Naive thymus-derived CD8-positive, alpha-beta T cell (primary cell): ENCODE results near the gene PGPEP1. TPM values are rescaled to one million over a fixed set of nuclear protein-coding genes. Genes with fewer than 3 reads are reported as not detected.

Experiments
- ATAC-seq, 2 donors: fragments of 150-1000 bp; cut with Tn5 transposase in 1 of 2; sonication (Bioruptor Pico), chemical (Tn5 transposase) in 1 of 2; 1 replicate in 1 of 2; 2 replicates in 1 of 2; pipeline ENCODE4 v1.10.0; 2021; ENCODE audit warnings: mild to moderate bottlenecking in 2 of 2, moderate library complexity in 2 of 2
- POLR2A ChIA-PET: fragments of 350-600 bp; sonication (Branson Sonifier 250); formaldehyde crosslinking; loops from one replicate; lab custom pipeline; 2021; ENCODE audit warnings: antibody characterized with exemption; lab: Charles Lee
- DNase-seq, 10 donors: peaks; one replicate each; pipeline versions ENCODE4 v3.0.0 to v3.0.0-alpha.2; 2020 to 2022
- H3K27ac Mint-ChIP-seq, 10 donors: one replicate each; pipeline ENCODE4 v1.8.0; 2020 to 2022; ENCODE audit warnings: mild to moderate bottlenecking in 10 of 10, mixed read lengths in 10 of 10, moderate library complexity in 4 of 10, inconsistent platforms in 1 of 10
- H3K27me3 Mint-ChIP-seq, 5 donors: one replicate each; pipeline ENCODE4 v1.8.0; 2021 to 2022; ENCODE audit warnings: mixed read lengths in 5 of 5
- H3K36me3 Mint-ChIP-seq, 3 donors: one replicate each; pipeline ENCODE4 v1.8.0; 2020 to 2022; ENCODE audit warnings: mixed read lengths in 3 of 3, mild to moderate bottlenecking in 2 of 3, inconsistent platforms in 1 of 3
- H3K4me1 Mint-ChIP-seq, 4 donors: one replicate each; pipeline ENCODE4 v1.8.0; 2021 to 2022; ENCODE audit warnings: mixed read lengths in 4 of 4
- H3K4me3 Mint-ChIP-seq, 10 donors: one replicate each; pipeline ENCODE4 v1.8.0; 2020 to 2022; ENCODE audit warnings: mild to moderate bottlenecking in 10 of 10, mixed read lengths in 10 of 10, moderate library complexity in 6 of 10, inconsistent platforms in 1 of 10
- H3K9me3 Mint-ChIP-seq, 9 donors: one replicate each; pipeline ENCODE4 v1.8.0; 2020 to 2022; ENCODE audit warnings: mixed read lengths in 9 of 9, mild to moderate bottlenecking in 3 of 9, inconsistent platforms in 1 of 9, moderate library complexity in 1 of 9
- polyA plus RNA-seq, 3 donors: library from polyadenylated mRNA; unstranded; fragments of 300-500 nt; fragmentation: Illumina TruSeq; gene quantifications; one replicate each; pipeline ENCODE4 v1.2.3, GENCODE V29; 2021
- total RNA-seq, 8 experiments: library from RNA in 2 of 8; stranded (reverse) in 2 of 8; gene quantifications; one replicate each; pipeline ENCODE4 v1.2.3 and lab custom pipeline; 2021 to 2026

PGPEP1 gene
- total and polyA plus RNA-seq, 5 experiments from 2014 or later: 9.3 to 61.0 (median 11.9) TPM

- Mint-ChIP-seq H3K27ac (peak overlapping the region in 7 of 10 donors; percentile 46 to 84 (median 74)), H3K4me3 (no peak overlapping the region), H3K27me3 (peaks cover 0 to 1% (median 0%) of the 10 kb centered on the region in 5 donors), H3K4me1 (peaks cover 16 to 47% (median 33%) of the 10 kb centered on the region in 4 donors), H3K36me3 (no peaks in the 10 kb centered on the region), H3K9me3 (peaks cover 0 to 10% (median 0%) of the 10 kb centered on the region in 9 donors)
- ATAC-seq: no peak
- DNase-seq: no peak
- POLR2A ChIA-PET: interaction anchor here (0.6 to 1.6 kb wide), 2 partner anchors 15 to 22 kb away, joined by 4 to 6 read pairs; no protein-coding TSS in a partner anchor
These were observed 41.8 kb upstream of the PGPEP1 start for GRCh38 chr19:18298601-18299000.

GRCh38 chr19:18299654-18300053 lies 40.7 kb upstream of the PGPEP1 start:
- Mint-ChIP-seq H3K36me3 (no peaks in the 10 kb centered on the region), H3K27me3 (no peaks in the 10 kb centered on the region), H3K4me1 (peaks cover 18 to 45% (median 33%) of the 10 kb centered on the region in 4 donors), H3K9me3 (peaks cover 0 to 10% (median 0%) of the 10 kb centered on the region in 9 donors), H3K27ac (peak overlapping the region in 4 of 10 donors; percentile 46 to 78 (median 56)), H3K4me3 (no peak overlapping the region)
- POLR2A ChIA-PET: interaction anchor here (0.6 to 34.7 kb wide), 6 partner anchors 16 to 207 kb away, joined by 3 to 2305 read pairs (median 4); partner anchors contain the start of genes IQCN and JUND
- ATAC-seq (no peak), DNase-seq (no peak)

- no peak for ATAC-seq
These were observed 39.3 kb upstream of the PGPEP1 start for GRCh38 chr19:18300930-18301717.

GRCh38 chr19:18301718-18302111 lies 38.7 kb upstream of the PGPEP1 start:
- peak in 1 of 10 donors; percentile 38 for DNase-seq
- H3K4me3 Mint-ChIP-seq: peak overlapping the region in 6 of 10 donors; percentile 14 to 63 (median 31)
- POLR2A ChIA-PET: interaction anchor here (0.7 to 34.7 kb wide), 4 partner anchors 14 to 906 kb away, joined by 3 to 2305 read pairs (median 61); partner anchors contain the start of genes IQCN, JUND and LSM4
- peak overlapping the region; percentile 43 to 94 (median 88) for H3K27ac Mint-ChIP-seq
- peaks cover 0 to 2% (median 0%) of the 10 kb centered on the region in 3 donors for H3K36me3 Mint-ChIP-seq
- peaks cover 16 to 54% (median 38%) of the 10 kb centered on the region in 4 donors for H3K4me1 Mint-ChIP-seq
- H3K27me3 Mint-ChIP-seq: no peaks in the 10 kb centered on the region
- no peak for ATAC-seq
- H3K9me3 Mint-ChIP-seq: no peaks in the 10 kb centered on the region

More at GRCh38 chr19:18300930-18301717, 39.3 kb upstream of the PGPEP1 start:
- POLR2A ChIA-PET: interaction anchor here (2.6 to 34.7 kb wide), 3 partner anchors 15 to 21 kb away, joined by 16 to 2305 read pairs (median 106); partner anchors contain the start of genes IQCN, JUND and LSM4
- H3K27me3 Mint-ChIP-seq: no peaks in the 10 kb centered on the region
- H3K36me3 Mint-ChIP-seq: peaks cover 0 to 2% (median 0%) of the 10 kb centered on the region in 3 donors
- DNase-seq: peak in 1 of 10 donors; percentile 56
- peak overlapping the region in 1 of 10 donors; percentile 30 for H3K4me3 Mint-ChIP-seq
- peak overlapping the region; percentile 43 to 93 (median 85) for H3K27ac Mint-ChIP-seq
- H3K9me3 Mint-ChIP-seq: peaks cover 0 to 1% (median 0%) of the 10 kb centered on the region in 9 donors
- H3K4me1 Mint-ChIP-seq: peaks cover 16 to 50% (median 34%) of the 10 kb centered on the region in 4 donors

GRCh38 chr19:18304208-18304457 lies 36.3 kb upstream of the PGPEP1 start:
- peaks cover 0 to 9% (median 6%) of the 10 kb centered on the region in 3 donors for H3K36me3 Mint-ChIP-seq
- peaks cover 23 to 55% (median 47%) of the 10 kb centered on the region in 4 donors for H3K4me1 Mint-ChIP-seq
- DNase-seq: peak in 1 of 10 donors; percentile 63
- no peaks in the 10 kb centered on the region for H3K9me3 Mint-ChIP-seq
- no peaks in the 10 kb centered on the region for H3K27me3 Mint-ChIP-seq
- peak overlapping the region; percentile 97 to 100 (median 98) for H3K27ac Mint-ChIP-seq
- POLR2A ChIA-PET: interaction anchor here (1.1 to 34.7 kb wide), 8 partner anchors 12 to 152 kb away, joined by 4 to 2305 read pairs (median 18); partner anchors contain the start of genes IQCN, JUND, LSM4 and MPV17L2
- H3K4me3 Mint-ChIP-seq: peak overlapping the region; percentile 84 to 96 (median 93)
- ATAC-seq: peak; percentile 3

GRCh38 chr19:18304458-18305310 lies 35.7 kb upstream of the PGPEP1 start:
- Mint-ChIP-seq H3K27ac (peak overlapping the region; percentile 97 to 100 (median 98)), H3K27me3 (no peaks in the 10 kb centered on the region), H3K4me3 (peak overlapping the region; percentile 84 to 96 (median 93)), H3K4me1 (peaks cover 23 to 54% (median 48%) of the 10 kb centered on the region in 4 donors), H3K36me3 (peaks cover 0 to 9% (median 6%) of the 10 kb centered on the region in 3 donors), H3K9me3 (no peaks in the 10 kb centered on the region)
- ATAC-seq: peak; percentile 70 to 76
- POLR2A ChIA-PET: interaction anchor here (0.7 to 34.7 kb wide), 13 partner anchors 11 to 898 kb away, joined by 3 to 2305 read pairs (median 4); partner anchors contain the start of genes IQCN, JUND, LSM4 and MPV17L2
- DNase-seq: peak; percentile 66 to 92 (median 76)

GRCh38 chr19:18306209-18306887 lies 34.0 kb upstream of the PGPEP1 start:
- no peaks in the 10 kb centered on the region for H3K9me3 Mint-ChIP-seq
- peaks cover 0 to 16% (median 6%) of the 10 kb centered on the region in 3 donors for H3K36me3 Mint-ChIP-seq
- no peak for ATAC-seq
- POLR2A ChIA-PET: interaction anchor here (0.6 to 34.7 kb wide), 11 partner anchors 9 to 215 kb away, joined by 3 to 2305 read pairs (median 17); partner anchors contain the start of genes IQCN, JUND and LSM4
- DNase-seq: peak in 1 of 10 donors; percentile 20
- H3K4me3 Mint-ChIP-seq: peak overlapping the region; percentile 84 to 96 (median 93)
- peak overlapping the region; percentile 97 to 100 (median 98) for H3K27ac Mint-ChIP-seq
- peaks cover 23 to 59% (median 49%) of the 10 kb centered on the region in 4 donors for H3K4me1 Mint-ChIP-seq
- no peaks in the 10 kb centered on the region for H3K27me3 Mint-ChIP-seq

GRCh38 chr19:18306888-18307260 lies 33.5 kb upstream of the PGPEP1 start:
- ATAC-seq (peak; percentile 5 to 39), DNase-seq (peak in 4 of 10 donors; percentile 33 to 50 (median 42))
- Mint-ChIP-seq H3K9me3 (no peaks in the 10 kb centered on the region), H3K27ac (peak overlapping the region; percentile 95 to 100 (median 98)), H3K36me3 (peaks cover 0 to 16% (median 6%) of the 10 kb centered on the region in 3 donors), H3K4me3 (peak overlapping the region; percentile 73 to 96 (median 90)), H3K27me3 (no peaks in the 10 kb centered on the region), H3K4me1 (peaks cover 23 to 57% (median 46%) of the 10 kb centered on the region in 4 donors)
- POLR2A ChIA-PET: interaction anchor here (0.6 to 34.7 kb wide), 8 partner anchors 11 to 216 kb away, joined by 3 to 2305 read pairs (median 6); partner anchors contain the start of genes IQCN, JUND and LSM4

GRCh38 chr19:18307271-18307681 lies 33.1 kb upstream of the PGPEP1 start:
- ATAC-seq (peak; percentile 24 to 28), DNase-seq (peak in 8 of 10 donors; percentile 41 to 85 (median 52))
- Mint-ChIP-seq H3K36me3 (peaks cover 0 to 16% (median 6%) of the 10 kb centered on the region in 3 donors), H3K9me3 (no peaks in the 10 kb centered on the region), H3K4me3 (peak overlapping the region; percentile 73 to 96 (median 90)), H3K4me1 (peaks cover 23 to 55% (median 44%) of the 10 kb centered on the region in 4 donors), H3K27ac (peak overlapping the region; percentile 95 to 100 (median 98)), H3K27me3 (no peaks in the 10 kb centered on the region)
- POLR2A ChIA-PET: interaction anchor here (1.3 to 34.7 kb wide), 6 partner anchors 11 to 216 kb away, joined by 3 to 2305 read pairs (median 34); partner anchors contain the start of genes IQCN, JUND and LSM4

- Mint-ChIP-seq H3K27ac (peak overlapping the region in 5 of 10 donors; percentile 98 to 100 (median 98)), H3K27me3 (no peaks in the 10 kb centered on the region), H3K4me1 (peaks cover 27 to 60% (median 43%) of the 10 kb centered on the region in 4 donors), H3K9me3 (no peaks in the 10 kb centered on the region), H3K4me3 (no peak overlapping the region), H3K36me3 (peaks cover 0 to 23% (median 10%) of the 10 kb centered on the region in 3 donors)
- DNase-seq (no peak), ATAC-seq (no peak)
- POLR2A ChIA-PET: interaction anchor here (1.6 to 34.7 kb wide), 4 partner anchors 10 to 25 kb away, joined by 9 to 2305 read pairs (median 70); partner anchors contain the start of genes IQCN, JUND and LSM4
These were observed 32.1 kb upstream of the PGPEP1 start for GRCh38 chr19:18308051-18308947.
